ENCODE results near the gene CDH2.

DNA sequence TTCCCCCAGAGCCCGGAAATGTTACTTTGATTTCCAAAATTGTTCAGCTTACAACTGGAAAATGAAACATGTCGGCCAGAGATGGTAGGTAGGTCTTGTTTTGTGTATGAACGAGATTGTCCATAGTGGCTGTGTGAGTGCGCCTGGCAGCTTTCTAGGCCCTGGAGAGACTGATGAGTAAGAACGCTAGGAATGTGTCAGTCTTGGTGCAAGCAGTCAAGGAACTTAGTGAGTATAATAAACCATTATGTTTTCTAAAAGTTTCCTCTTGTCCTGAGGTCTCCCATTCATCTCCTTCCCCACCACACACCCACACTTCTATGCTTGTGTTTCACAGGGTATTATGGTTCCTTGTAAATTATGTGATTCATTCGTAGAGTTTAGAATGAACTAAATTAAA is 234.2 kb downstream of the CDH2 start:
- TF ChIP-seq ZNF274 (IDR thresholded peaks at IDR 0.05; ENCODE audit: low read depth, low read length) (no peak), YY1 (IDR thresholded peaks at IDR 0.05; ENCODE audit: insufficient read depth, insufficient read length) (no peak), SUZ12 (IDR thresholded peaks at IDR 0.05; ENCODE audit: extremely low read depth, insufficient read depth, insufficient read length) (no peak)

Measured in NT2/D1 (cell line).